Measurements from ENCODE around the gene CCDC190. TPM values are rescaled to one million over a fixed set of nuclear protein-coding genes. Genes with fewer than 3 reads are reported as not detected.

CCDC190 gene
- total and polyA plus RNA-seq, 2 of the 13 experiments (the other 11 are each of a cell fraction or from before 2014, with no cell fraction given), result not detected

DNA sequence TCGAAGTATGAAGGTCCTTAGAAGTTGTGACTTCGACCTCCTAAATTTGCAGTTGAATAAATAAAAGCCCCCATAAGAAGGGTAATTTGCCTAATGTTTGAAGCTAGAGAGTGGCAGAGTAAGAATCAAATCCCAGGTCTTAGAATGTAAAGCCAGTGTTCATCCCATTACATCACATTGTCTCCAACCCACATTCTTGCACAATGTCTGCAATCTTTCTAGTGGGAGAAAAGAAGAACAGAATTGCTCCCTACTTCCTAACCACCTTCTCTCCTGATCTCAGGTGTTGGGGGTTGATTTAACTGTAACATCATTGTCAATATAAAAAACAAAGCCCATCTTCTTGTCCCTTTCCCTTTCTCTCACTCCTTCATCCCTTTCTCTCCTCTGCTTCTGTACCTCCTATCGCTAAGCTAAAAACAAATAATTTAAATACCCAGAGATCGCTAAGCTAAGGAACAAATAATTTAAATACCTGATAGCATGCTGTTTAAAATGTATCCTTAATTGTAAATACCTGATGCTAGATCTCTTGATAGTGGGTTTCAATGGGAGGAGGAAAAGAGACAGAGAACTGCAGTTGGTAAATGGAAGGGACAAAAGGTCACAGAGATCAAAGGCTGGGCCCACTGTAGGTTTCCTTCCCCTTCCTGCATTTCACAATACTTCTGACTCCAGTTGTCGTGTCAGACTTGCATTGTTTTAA lies 32.1 kb upstream of the CCDC190 start (continued):
- no peak for TF ChIP-seq DDIT3 (CRISPR knock-in tag; IDR thresholded peaks at IDR 0.05)
- no peak for TF ChIP-seq SNRNP70 (IDR thresholded peaks at IDR 0.05; ENCODE audit: low read depth, low read length)
- TF ChIP-seq, protein P1, sequence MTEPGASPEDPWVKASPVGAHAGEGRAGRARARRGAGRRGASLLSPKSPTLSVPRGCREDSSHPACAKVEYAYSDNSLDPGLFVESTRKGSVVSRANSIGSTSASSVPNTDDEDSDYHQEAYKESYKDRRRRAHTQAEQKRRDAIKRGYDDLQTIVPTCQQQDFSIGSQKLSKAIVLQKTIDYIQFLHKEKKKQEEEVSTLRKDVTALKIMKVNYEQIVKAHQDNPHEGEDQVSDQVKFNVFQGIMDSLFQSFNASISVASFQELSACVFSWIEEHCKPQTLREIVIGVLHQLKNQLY (CRISPR knock-in tag; IDR thresholded peaks at IDR 0.05), result 0 out of 2 replicates have a peak, but pooled peaks have one; percentile 52
- TF ChIP-seq HNRNPL (IDR thresholded peaks at IDR 0.05; ENCODE audit: low read depth, low read length), result no peak
- TF ChIP-seq ZFP36L2 (CRISPR knock-in tag; IDR thresholded peaks at IDR 0.05), result no peak
- TF ChIP-seq ATM (IDR thresholded peaks at IDR 0.05; ENCODE audit: borderline replicate concordance), result no peak
- no peak for TF ChIP-seq KDM4B (CRISPR knock-in tag; IDR thresholded peaks at IDR 0.05)
- TF ChIP-seq, protein P2, sequence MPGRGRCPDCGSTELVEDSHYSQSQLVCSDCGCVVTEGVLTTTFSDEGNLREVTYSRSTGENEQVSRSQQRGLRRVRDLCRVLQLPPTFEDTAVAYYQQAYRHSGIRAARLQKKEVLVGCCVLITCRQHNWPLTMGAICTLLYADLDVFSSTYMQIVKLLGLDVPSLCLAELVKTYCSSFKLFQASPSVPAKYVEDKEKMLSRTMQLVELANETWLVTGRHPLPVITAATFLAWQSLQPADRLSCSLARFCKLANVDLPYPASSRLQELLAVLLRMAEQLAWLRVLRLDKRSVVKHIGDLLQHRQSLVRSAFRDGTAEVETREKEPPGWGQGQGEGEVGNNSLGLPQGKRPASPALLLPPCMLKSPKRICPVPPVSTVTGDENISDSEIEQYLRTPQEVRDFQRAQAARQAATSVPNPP (CRISPR knock-in tag; IDR thresholded peaks at IDR 0.05), result no peak
- TF ChIP-seq FOXP1 (IDR thresholded peaks at IDR 0.05), result no peak
- TF ChIP-seq FOXP1 (CRISPR knock-in tag; IDR thresholded peaks at IDR 0.05), result peak; percentile 88
- no peak for TF ChIP-seq ZFP62 (CRISPR knock-in tag; IDR thresholded peaks at IDR 0.05)
- TF ChIP-seq AGO1 (IDR thresholded peaks at IDR 0.05; ENCODE audit: low read depth, low read length, poor library complexity, severe bottlenecking), result no peak
- TF ChIP-seq, protein P3, sequence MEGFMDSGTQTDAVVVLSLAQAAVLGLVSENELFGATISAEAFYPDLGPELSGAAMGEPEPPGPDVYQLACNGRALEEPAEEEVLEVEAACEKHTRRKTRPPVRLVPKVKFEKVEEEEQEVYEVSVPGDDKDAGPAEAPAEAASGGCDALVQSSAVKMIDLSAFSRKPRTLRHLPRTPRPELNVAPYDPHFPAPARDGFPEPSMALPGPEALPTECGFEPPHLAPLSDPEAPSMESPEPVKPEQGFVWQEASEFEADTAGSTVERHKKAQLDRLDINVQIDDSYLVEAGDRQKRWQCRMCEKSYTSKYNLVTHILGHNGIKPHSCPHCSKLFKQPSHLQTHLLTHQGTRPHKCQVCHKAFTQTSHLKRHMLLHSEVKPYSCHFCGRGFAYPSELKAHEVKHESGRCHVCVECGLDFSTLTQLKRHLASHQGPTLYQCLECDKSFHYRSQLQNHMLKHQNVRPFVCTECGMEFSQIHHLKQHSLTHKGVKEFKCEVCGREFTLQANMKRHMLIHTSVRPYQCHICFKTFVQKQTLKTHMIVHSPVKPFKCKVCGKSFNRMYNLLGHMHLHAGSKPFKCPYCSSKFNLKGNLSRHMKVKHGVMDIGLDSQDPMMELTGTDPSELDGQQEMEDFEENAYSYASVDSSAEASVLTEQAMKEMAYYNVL (CRISPR knock-in tag; IDR thresholded peaks at IDR 0.05; ENCODE audit: borderline replicate concordance), result peak; percentile 92; the same call in 1 of the 2 replicates
- TF ChIP-seq ASH2L (IDR thresholded peaks at IDR 0.05; ENCODE audit: insufficient read length, low read depth, low read length), result peak; percentile 45
- TF ChIP-seq, protein P4, sequence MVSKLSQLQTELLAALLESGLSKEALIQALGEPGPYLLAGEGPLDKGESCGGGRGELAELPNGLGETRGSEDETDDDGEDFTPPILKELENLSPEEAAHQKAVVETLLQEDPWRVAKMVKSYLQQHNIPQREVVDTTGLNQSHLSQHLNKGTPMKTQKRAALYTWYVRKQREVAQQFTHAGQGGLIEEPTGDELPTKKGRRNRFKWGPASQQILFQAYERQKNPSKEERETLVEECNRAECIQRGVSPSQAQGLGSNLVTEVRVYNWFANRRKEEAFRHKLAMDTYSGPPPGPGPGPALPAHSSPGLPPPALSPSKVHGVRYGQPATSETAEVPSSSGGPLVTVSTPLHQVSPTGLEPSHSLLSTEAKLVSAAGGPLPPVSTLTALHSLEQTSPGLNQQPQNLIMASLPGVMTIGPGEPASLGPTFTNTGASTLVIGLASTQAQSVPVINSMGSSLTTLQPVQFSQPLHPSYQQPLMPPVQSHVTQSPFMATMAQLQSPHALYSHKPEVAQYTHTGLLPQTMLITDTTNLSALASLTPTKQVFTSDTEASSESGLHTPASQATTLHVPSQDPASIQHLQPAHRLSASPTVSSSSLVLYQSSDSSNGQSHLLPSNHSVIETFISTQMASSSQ (IDR thresholded peaks at IDR 0.05; ENCODE audit: low read depth), result 0 out of 2 replicates have a peak, but pooled peaks have one; percentile 30
- TF ChIP-seq, protein P4 (CRISPR knock-in tag; IDR thresholded peaks at IDR 0.05; ENCODE audit: borderline replicate concordance), result no peak
- no peak for TF ChIP-seq NRL (CRISPR knock-in tag; IDR thresholded peaks at IDR 0.05; ENCODE audit: borderline replicate concordance)
- TF ChIP-seq ZMYM3 (CRISPR knock-in tag; IDR thresholded peaks at IDR 0.05), result no peak
- peak; percentile 80 for TF ChIP-seq NCOA2 (CRISPR knock-in tag; IDR thresholded peaks at IDR 0.05)
